GM10847 (cell line): Measurements from ENCODE around the gene REPS2.

ENCODE experiments used
- POLR2A ChIP-seq: IDR thresholded peaks from 2 replicates; pipeline ENCODE4 v1.6.1; 2011; ENCODE audit not compliant: insufficient read length; ENCODE audit errors: extremely low read depth

Gene REPS2

GRCh38 chrX:17017134-17017533 lies 70.7 kb downstream of the REPS2 start:
- no peak for TF ChIP-seq POLR2A

- no peak for TF ChIP-seq POLR2A
Observed at GRCh38 chrX:17020356-17020755, 73.9 kb downstream of the REPS2 start.

- no peak for TF ChIP-seq POLR2A
Observed at GRCh38 chrX:17020851-17021821, 74.7 kb downstream of the REPS2 start.

GRCh38 chrX:17021851-17022604 lies 75.6 kb downstream of the REPS2 start:
- no peak for TF ChIP-seq POLR2A

- no peak for TF ChIP-seq POLR2A
Observed at GRCh38 chrX:17023661-17024060, 77.2 kb downstream of the REPS2 start.

- no peak for TF ChIP-seq POLR2A
Observed at GRCh38 chrX:17024886-17025285, 78.4 kb downstream of the REPS2 start.

- no peak for TF ChIP-seq POLR2A
Observed at GRCh38 chrX:17025621-17026302, 79.3 kb downstream of the REPS2 start.

GRCh38 chrX:17027931-17028330 lies 81.5 kb downstream of the REPS2 start:
- no peak for TF ChIP-seq POLR2A

- no peak for TF ChIP-seq POLR2A
Observed at GRCh38 chrX:17028356-17028755, 81.9 kb downstream of the REPS2 start.

GRCh38 chrX:17030092-17030491 lies 83.6 kb downstream of the REPS2 start:
- TF ChIP-seq POLR2A, result no peak

GRCh38 chrX:17030580-17031270 lies 84.3 kb downstream of the REPS2 start:
- TF ChIP-seq POLR2A, result no peak

- no peak for TF ChIP-seq POLR2A
Observed at GRCh38 chrX:17031827-17032226, 85.4 kb downstream of the REPS2 start.

GRCh38 chrX:17032351-17032750 lies 85.9 kb downstream of the REPS2 start:
- no peak for TF ChIP-seq POLR2A

- no peak for TF ChIP-seq POLR2A
Observed at GRCh38 chrX:17033225-17033624, 86.8 kb downstream of the REPS2 start.

- TF ChIP-seq POLR2A, result no peak
Observed at GRCh38 chrX:17035111-17035510, 88.7 kb downstream of the REPS2 start.
